Measurements from ENCODE around the gene EFHC2.
"Not testable (repeated sequence)": the region's sequence is repeated elsewhere in the genome, so short reads cannot be mapped to it uniquely, and the experiment has no call there.

The EFHC2 gene

DNA sequence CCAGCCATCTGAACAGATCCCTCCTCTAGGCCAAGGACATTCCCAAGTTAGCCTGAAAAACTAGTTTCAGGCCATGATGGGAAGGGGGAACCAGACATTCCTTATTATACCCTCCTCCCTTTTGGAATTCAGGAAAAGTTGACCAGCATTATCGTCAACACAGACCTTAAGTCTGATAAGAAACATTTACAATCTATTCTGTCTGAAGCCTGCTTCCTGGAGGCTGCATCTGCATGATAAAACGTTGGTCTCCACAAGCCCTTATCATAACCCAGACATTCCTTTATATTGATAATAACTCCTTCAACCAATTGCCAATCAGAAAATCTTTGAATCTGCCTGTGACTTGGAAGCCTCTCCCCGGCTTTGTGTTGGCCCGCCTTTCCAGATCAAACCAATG lies 44.3 kb downstream of the EFHC2 start:
- no peak for DNase-seq (ENCODE audit: low read depth)

DNA sequence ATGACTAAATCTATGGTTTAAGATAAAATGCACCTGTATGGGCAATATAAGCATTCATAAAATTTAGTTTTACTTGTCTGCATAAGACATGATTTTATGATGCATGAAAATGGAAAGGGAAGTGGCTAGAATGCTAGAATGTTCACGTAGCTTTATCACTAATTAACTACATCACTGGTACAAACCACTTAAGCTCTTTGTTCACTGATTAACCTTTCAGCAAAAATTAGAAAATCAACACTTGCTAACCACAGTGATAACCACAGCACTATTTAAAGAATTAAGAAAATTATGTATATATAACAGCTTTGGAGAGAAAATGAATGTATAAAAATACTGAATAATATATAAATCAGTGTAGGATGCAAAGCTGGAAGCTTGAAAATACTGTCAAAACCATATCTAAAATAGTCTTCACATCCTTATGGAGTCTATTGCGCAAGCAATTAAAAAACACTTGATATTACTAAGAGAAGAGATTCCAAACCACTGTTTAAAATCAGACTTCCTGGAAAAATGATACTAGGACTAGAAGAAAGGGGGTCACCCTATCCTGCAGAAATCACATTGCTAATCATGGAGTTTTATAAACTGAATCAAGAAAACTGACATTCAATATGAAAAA lies 51.9 kb downstream of the EFHC2 start:
- no peak for DNase-seq (ENCODE audit: low read depth)

DNA sequence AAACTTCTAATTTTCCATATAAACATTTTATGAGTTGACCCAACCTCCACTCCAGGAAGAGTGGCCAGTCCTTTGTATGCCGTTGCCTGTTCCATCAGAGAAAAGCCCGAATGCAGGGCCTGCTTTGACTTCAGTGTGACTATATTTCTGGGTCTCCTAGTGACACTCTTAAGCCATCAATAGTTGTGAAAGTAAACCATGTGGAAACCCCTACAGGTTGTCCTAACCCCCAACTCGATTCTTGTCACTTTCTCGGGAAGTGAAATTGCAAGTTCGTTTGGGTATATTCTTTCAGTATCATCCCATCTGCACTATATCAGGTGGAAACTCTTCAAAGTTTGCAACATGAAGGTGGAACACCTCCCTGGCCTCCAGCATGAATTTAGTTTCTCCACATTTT lies 52.8 kb downstream of the EFHC2 start:
- no peak for DNase-seq (ENCODE audit: low read depth)

DNA sequence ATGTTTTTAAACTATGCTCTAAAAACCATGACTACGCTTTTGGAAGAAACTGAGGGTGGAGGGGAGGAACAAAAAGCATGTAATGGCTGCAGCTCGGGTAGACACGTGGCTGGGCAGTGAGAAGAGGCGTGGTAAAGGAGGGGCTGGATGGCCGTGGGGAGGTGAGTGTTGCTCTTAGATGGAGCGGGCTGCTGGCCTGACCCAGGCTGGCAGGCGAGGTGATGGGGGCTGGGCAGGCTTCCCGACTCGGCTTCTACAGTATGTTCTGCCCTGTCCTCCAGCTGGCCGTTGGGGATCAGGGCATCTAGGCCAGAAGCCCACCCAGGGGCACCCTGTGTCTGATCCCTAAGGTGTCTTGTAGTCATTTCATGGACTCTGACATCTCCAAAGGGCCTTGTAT lies 60.7 kb downstream of the EFHC2 start:
- DNase-seq (ENCODE audit: low read depth): no peak

DNA sequence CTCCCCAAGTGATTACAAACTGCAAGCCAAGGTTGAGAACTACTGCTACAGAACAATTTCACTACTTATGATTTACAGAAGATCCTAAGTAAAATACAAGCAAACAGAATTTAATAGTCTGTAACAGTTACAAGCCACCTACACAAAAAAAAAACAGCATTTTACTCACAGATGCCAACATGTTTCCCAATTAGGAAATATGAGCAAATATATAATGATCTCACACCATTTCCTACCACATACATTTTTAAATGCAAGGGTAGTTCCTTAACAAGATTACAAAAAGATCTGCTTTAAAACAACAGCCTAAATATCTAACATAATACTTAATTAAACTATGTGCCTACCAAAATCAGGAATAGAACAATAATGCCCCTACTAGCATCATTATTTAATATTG lies 63.4 kb downstream of the EFHC2 start:
- no peak for DNase-seq (ENCODE audit: low read depth)

DNA sequence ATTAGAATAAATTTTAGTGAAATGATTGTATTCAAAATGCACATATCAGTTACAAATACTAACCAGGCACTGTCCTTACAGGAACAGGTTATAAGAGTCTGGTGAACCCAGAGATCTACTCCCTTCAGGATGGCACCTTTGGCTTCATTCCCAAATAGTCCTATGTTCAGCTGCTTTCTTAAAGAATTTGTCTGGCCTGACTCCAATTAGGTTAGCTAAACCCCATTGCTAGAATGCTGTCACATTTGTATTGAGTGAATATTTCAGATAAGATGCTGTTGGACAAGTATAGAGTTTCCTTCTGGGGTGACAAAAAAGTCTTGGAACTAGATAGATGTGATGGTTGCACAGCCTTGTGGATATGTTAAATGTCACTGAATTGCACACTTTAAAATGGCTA lies 69.4 kb downstream of the EFHC2 start:
- DNase-seq (ENCODE audit: low read depth): no peak

DNA sequence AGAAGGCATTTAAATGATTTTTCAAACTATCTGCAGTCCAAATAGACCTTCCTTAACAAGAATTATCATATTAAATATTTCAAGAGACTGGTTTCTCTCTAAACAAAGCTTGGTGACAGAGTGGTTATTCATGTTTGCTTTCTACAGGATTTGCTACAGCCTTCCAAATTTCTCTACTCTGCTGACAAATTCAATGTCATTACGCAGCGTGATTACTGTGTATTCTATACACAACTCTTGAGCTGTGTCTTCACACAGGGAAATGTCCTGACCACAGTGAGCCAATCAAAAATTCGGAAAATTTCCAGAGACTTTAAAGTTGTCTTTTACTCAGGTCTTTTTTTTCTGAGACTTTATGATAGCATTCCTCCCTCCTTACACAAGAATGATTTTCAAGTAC lies 75.6 kb downstream of the EFHC2 start:
- no peak for DNase-seq (ENCODE audit: low read depth)

DNA sequence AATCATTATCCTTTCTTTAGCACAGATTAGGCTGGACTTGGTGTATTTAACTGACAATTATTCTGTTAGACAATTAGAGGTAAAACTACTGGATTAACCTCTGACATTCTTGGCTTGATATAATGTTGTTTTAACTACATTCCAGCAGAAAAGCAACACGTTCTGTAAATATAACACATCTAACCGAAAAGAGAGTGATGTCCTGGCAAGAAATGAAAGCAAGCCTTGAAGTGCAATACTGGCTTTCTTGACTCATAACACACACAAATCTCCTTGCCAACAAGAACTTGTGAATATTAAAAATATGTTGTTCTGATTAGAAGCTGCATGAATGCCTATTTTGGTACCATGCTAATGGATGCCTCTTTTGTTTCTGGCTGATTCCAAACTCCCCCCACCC lies 76.4 kb downstream of the EFHC2 start:
- DNase-seq (ENCODE audit: low read depth): no peak

DNA sequence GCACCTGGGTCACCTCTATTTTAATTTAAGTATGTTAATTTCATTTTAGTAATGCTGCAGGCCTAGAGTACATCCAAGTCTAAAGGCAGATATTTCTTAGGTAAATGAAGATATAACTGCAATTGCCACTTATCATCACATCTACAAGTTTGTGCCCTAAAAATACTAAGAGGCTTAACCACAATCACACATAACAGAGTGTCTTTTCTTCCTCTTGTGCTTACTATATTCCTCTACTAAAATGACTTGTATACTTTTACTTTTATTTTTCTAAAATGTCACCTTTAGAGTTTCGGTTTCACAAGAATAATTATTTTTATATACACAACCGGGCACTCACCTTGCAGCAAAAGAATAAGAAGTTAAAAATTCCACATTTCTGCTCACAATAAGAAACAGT lies 77.9 kb downstream of the EFHC2 start:
- DNase-seq (ENCODE audit: low read depth): no peak

DNA sequence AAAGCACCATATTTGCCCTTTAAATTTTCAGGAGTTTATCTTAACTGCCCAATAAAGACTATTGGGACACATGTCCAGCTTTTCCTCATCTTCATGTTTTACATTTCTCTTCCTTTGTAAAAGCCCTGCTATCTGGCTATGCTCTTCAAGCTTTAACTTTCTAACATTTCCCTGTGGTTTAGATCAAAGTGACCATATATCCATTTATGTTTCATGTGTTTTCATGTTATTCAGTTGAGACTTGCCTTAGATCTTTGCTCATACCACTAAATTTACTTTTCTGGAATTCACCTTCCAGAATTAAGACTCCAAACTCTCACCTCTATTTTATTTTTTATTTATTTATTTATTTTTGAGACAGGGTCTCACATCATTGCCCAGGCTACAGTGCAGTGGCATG lies 78.5 kb downstream of the EFHC2 start:
- no peak for DNase-seq (ENCODE audit: low read depth)

DNA sequence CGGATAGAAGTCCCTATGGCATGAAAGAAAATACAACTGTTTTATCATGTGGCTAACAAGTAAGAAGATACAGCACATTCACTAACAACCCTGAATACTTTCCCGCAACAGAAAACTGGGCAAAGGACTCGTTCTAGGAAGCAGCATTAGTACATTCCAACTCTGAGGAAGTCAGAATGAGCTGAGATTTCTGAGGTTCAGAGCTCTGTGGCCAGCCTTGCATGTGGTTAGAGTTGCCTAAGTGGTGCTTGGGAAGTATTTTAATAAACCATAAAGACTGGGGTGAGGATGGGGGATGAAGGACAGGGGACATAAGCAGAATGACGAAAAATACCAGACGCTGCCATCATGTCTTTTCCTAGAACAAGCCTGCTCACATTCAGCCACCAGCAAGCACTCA lies 82.2 kb downstream of the EFHC2 start:
- no peak for DNase-seq (ENCODE audit: low read depth)

DNA sequence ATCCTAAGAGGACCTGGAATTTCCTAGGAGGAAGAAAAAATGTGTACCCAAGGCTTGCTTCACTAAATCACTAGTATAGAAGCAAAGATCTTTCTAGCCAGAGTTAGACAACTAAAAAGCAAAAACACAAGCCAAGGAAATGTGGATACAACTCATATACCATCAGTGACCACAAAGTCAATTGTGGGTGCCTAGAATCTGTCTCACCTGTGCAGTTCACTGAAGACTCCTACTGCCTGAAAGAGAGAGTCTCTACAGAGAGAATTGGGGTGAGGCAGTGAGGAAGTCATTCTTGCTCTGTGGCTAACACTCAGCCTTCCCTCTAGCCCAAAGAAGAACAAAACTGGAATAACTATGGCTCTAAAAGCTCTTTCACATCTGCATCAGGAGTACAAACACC lies 82.9 kb downstream of the EFHC2 start:
- no peak for DNase-seq (ENCODE audit: low read depth)

DNA sequence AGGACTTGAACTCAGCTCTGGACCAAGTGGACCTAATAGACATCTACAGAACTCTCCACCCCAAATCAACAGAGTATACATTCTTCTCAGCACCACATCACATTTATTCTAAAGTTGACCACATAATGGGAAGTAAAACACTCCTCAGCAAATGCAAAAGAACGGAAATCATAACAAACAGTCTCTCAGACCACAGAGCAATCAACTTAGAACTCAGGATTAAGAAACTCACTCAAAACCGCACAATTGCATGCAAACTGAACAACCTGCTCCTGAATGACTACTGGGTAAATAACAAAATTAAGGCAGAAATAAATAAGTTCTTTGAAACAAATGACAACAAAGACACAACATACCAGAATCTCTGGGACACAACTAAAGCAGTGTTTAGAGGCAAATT lies 87.7 kb downstream of the EFHC2 start:
- not testable (repeated sequence) for DNase-seq (ENCODE audit: low read depth)

DNA sequence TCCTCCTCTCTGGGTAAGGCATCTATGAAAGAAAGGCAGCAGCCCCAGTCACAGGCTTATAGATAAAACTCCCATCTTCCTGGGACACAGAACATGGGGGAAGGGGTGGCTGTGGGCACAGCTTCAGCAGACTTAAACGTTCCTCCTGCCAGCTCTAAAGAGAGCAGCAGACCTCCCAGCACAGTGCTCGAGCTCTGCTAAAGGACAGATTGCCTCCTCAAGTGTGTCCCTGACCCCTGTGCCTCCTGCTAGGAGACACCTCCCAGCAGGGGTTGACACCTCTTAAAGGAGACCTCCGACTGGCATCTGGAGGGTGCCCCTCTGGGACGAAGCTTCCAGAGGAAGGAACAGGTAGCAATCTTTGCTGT lies 89.9 kb downstream of the EFHC2 start:
- no peak for DNase-seq (ENCODE audit: low read depth)

DNA sequence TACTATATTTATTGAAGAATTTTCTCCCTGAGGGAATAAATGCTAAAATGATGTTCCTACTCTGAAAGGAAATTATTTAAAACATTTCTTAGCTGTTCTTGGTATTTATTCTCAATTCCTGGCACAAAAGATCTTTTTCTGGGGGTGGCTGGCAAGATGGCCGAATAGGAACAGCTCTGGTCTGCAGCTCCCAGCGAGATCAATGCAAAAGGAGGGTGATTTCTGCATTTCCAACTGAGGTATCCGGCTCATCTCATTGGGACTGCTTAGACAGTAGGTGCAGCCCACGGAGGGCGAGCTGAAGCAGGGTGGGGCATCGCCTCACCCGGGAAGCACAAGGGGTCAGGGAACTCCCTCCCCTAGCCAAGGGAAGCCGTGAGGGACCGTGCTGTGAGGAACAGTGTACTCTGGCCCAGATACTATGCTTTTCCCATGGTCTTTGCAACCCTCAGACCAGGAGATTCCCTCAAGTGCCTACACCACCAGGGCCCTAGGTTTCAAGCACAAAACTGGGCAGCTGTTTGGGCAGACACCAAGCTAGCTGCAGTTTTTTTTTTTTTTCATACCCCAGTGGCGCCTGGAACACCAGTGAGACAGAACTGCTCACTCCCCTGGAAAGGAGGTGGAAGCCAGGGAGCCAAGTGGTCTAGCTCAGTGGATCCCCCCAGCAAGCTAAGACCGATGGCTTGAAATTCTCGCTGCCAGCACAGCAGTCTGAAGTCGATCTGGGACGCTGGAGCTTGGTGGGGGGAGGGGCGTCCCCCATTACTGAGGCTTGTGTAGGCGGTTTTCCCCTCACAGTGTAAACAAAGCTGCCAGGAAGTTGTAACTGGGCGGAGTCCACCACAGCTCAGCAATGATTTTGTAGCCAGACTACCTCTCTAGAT lies 90.5 kb downstream of the EFHC2 start:
- not testable (repeated sequence) for DNase-seq (ENCODE audit: low read depth)

DNA sequence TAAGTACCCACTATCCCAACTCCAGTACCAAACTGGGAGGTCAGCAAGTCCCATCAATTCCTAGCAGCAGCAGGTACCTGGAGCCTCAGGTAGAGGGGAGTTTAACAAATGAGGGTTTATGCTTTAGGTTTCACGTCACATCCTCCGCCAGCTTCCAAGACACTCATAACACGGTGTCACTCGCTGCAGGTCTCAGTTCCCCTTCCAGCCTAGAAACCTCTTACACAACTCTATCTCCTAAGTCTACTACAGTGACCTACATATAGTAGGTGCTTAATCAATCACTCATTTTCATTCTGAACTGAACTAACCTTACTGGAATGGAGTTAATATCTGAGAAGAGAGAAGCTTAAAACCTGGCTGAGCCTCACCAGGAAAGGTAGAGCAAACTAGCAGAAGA lies 96.0 kb downstream of the EFHC2 start:
- no peak for DNase-seq (ENCODE audit: low read depth)

DNA sequence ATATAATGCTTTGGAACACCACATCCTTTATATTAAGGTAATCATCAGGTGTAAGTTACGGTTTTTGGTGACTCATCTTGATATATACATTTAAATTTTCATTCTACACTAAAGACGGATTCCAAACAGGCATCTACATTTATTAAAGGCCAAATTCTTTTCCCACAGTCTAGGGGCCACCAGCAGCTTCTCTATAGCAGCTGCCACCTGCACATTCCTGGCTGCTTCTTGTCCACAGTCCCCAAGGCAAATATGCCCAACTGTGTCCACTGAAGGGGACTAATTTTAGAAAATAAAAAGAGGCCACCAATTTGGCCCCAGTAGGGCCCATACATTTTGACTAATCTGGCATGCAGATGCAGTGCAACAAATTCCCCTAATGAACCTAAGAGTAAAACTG lies 96.6 kb downstream of the EFHC2 start:
- no peak for DNase-seq (ENCODE audit: low read depth)

DNA sequence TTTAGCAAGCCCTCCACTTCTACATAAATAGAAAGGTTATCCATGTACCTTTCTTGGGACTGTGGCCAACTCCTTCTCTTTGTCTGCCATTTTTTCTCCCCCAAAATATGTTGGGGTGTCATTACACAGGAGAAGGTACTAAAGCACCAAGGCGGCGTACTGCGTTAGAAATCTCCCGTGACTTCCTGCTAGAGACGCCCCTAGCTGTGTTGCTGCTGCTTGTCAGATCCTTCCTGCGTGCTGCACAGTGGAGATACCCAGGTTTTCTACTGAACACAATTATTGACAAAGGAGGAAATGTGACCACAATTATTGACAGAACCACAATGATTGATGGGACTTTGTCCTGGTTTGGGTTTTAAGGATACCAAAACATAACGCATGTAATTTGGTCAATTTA lies 97.7 kb downstream of the EFHC2 start:
- no peak for DNase-seq (ENCODE audit: low read depth)

DNA sequence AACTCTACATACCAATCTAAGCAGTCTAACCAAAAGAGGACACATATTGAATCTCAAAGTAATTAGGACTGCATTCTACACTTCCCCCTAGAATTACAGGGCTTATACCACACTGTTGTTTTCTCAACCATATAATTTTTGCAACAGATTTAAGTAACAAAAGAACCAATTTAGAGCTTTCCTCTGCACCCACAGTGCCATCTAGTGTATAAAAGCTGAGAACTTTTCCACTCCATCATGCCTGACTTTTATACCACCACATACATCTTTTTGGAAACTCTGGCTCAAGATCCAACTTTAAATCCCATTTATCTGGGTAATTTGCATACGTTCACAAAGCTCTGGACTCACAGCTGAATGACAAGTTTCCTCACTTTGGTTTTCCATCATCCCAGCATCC lies 99.5 kb downstream of the EFHC2 start:
- DNase-seq (ENCODE audit: low read depth): no peak

DNA sequence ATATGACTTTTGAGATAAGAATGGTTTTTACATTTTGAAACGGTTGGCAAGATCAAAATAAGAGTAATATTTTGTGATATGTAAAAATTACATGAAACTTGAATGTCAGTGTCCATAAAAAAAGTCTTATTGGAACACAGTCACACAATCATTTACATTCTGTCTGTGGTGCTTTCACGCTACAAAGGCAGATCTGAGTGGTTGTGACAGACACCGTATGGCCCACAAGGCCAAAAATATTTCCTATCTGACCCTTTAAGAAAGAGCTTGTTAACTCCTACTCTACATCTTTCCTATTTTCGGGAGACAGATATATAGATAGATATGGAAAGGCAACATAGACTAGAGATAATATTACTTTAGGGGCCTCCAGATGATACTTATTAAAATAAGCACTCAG lies 101.9 kb downstream of the EFHC2 start:
- no peak for DNase-seq (ENCODE audit: low read depth)

DNA sequence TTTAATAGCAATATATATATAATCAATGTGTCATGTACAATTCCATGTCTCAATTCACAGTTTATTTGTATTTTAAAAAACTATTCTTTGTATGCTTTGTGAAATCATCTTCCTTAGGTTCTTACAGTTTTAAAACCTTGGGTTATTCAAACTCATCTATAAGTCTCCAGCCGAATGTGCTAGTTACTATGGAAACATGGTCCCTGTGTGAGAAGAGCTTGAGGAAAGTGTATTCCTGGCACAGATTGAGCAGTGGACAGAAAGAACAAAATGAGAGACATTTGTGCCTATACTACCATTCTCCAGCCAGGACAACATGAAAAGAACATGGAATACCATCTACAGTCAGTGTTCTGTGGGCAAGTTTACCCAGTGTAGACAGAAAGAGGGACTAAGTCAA lies 103.4 kb downstream of the EFHC2 start:
- DNase-seq (ENCODE audit: low read depth): no peak

DNA sequence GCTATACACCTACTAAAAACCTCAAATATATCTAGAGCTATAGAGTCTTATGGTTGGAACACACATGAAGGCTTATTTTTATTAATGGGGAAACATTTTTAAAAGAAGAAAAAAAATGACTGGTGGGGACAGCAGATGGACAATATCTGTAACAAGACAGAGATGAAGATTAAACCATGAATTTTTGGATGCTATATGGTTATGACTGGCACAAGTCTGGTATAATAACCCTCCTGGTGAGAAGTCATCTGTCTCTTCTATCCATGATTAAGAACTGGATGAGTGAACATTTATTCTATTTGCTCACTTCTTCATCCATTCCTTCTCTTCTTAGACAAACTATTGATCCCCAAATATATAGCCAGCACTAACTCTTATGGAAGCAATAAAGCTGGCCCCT lies 104.4 kb downstream of the EFHC2 start:
- no peak for DNase-seq (ENCODE audit: low read depth)

DNA sequence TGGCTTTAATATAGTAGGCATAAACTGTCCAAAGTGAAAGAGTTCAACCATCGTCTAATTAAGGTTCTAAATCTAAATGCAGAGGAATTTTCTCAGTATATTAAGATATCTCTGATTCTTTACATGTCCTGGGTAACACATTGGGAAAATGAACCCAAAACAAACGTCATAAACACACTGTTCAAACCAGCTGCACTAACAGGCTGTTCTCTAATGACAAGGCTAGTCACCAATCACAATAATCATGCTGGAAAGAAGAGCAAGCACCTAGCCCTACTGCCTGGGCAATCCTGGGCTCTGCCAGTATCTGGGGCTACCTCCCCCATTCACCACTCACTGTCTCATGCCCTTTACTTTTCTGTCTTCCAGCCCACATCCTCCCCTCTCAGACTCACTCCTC lies 107.9 kb downstream of the EFHC2 start:
- DNase-seq (ENCODE audit: low read depth): no peak

DNA sequence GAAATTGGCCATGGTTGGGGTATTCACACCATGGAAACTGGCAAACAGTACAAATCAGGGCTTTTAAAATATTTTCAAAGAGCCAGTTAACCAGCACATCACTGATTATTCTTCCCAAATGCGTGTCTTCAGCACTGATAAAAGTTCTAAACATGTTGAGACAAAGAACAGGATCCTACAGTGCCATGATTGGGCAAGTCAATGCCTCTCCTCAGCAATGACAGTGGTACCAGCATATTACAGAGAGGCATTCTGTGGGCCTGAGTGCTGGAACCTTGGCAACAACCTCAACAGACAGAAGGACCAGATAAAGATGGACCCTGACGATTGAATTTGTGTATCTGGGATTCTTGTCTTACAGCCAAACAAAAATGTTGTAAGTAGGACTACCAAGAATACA lies 108.9 kb downstream of the EFHC2 start:
- no peak for DNase-seq (ENCODE audit: low read depth)
